Activated B cell treated with CpG ODN at 0.5 μM for 24 hours (primary cell): ENCODE results near the gene SVEP1. TPM values are rescaled to one million over a fixed set of nuclear protein-coding genes. Genes with fewer than 3 reads are reported as not detected.

Experiments used
- ATAC-seq: fragments of 200-7000 bp; cut with Tn5 transposase; one replicate; pipeline ENCODE4 v1.10.0; 2021; ENCODE audit warnings: low read depth, mild to moderate bottlenecking, moderate library complexity
- CTCF ChIA-PET: fragments of 350-600 bp; sonication (Branson Sonifier 250); formaldehyde crosslinking; loops from one replicate; lab custom pipeline; 2021; ENCODE audit warnings: antibody characterized with exemption; lab: Charles Lee
- POLR2A ChIA-PET: fragments of 350-600 bp; sonication (Branson Sonifier 250); formaldehyde crosslinking; loops from one replicate; lab custom pipeline; 2021; ENCODE audit warnings: antibody characterized with exemption; lab: Charles Lee
- DNase-seq: peaks from one replicate; pipeline ENCODE4 v3.0.0; 2022
- H3K27ac Mint-ChIP-seq: one replicate; pipeline ENCODE4 v1.8.0; 2020; ENCODE audit warnings: mixed read lengths
- H3K27me3 Mint-ChIP-seq: one replicate; pipeline ENCODE4 v1.8.0; 2021; ENCODE audit warnings: mixed read lengths
- H3K36me3 Mint-ChIP-seq: one replicate; pipeline ENCODE4 v1.8.0; 2021; ENCODE audit warnings: low read depth, mixed read lengths
- H3K4me1 Mint-ChIP-seq: one replicate; pipeline ENCODE4 v1.8.0; 2021; ENCODE audit warnings: mixed read lengths
- H3K4me3 Mint-ChIP-seq: one replicate; pipeline ENCODE4 v1.8.0; 2020; ENCODE audit warnings: mild to moderate bottlenecking, mixed read lengths
- H3K9me3 Mint-ChIP-seq: one replicate; pipeline ENCODE4 v1.8.0; 2020; ENCODE audit warnings: mixed read lengths
- intact Hi-C: fragments of 100-400 bp; cut with micrococcal nuclease; formaldehyde crosslinking; loops from one replicate; pipeline ENCODE4 v1.15.1; 2024
- total RNA-seq: library from RNA; stranded (reverse); gene quantifications from 2 replicates; pipeline ENCODE4 v1.2.3, GENCODE V29; 2022
- TF ChIP-seq, protein P1 (sequence below): fragments of 200-600 bp; IDR thresholded peaks from one replicate; pipeline ENCODE4 v1.8.0; 2022; ENCODE audit warnings: antibody characterized with exemption, mild to moderate bottlenecking

Gene SVEP1
- total RNA-seq, 1 donor from 2014 or later = not detected

DNA sequence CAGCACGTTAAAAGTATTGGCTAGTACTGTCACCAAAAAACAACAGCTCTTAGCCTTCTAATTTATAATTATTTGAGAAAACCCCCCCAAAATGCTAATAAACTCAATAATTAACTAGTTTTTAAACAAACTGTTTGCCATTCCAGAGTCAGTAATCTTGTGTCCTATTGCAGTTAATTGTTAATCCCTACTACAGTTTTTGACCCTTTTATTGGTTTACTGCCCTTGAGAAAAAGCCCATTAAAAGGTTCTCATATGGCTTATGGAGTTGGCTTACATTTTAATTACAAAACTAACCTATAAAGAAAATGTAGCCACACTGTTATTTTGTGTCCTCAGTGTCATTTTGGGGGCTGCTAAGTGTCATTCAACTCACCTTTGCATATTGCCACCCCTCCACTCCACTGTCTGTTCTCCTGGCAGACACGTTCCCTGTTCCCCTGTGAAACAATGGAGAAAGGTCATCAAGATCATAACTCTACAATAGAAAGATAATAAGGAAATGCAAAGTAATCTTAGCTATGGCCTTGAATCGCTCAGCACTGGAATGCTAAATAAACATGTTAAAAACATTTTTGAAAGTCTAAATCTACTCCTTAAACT, 190.3 kb downstream of the SVEP1 start:
- ATAC-seq (no peak), DNase-seq (no peak)
- Mint-ChIP-seq H3K36me3 (no peaks in the 10 kb centered on the region), H3K27me3 (peaks cover 9% of the 10 kb centered on the region), H3K4me1 (no peaks in the 10 kb centered on the region), H3K4me3 (no peak overlapping the region), H3K9me3 (no peaks in the 10 kb centered on the region), H3K27ac (no peak overlapping the region)
- ChIA-PET POLR2A (no interaction called here), CTCF (no interaction called here)
- TF ChIP-seq, protein P1, sequence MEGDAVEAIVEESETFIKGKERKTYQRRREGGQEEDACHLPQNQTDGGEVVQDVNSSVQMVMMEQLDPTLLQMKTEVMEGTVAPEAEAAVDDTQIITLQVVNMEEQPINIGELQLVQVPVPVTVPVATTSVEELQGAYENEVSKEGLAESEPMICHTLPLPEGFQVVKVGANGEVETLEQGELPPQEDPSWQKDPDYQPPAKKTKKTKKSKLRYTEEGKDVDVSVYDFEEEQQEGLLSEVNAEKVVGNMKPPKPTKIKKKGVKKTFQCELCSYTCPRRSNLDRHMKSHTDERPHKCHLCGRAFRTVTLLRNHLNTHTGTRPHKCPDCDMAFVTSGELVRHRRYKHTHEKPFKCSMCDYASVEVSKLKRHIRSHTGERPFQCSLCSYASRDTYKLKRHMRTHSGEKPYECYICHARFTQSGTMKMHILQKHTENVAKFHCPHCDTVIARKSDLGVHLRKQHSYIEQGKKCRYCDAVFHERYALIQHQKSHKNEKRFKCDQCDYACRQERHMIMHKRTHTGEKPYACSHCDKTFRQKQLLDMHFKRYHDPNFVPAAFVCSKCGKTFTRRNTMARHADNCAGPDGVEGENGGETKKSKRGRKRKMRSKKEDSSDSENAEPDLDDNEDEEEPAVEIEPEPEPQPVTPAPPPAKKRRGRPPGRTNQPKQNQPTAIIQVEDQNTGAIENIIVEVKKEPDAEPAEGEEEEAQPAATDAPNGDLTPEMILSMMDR = no peak
- intact Hi-C loops = no loop called here

DNA sequence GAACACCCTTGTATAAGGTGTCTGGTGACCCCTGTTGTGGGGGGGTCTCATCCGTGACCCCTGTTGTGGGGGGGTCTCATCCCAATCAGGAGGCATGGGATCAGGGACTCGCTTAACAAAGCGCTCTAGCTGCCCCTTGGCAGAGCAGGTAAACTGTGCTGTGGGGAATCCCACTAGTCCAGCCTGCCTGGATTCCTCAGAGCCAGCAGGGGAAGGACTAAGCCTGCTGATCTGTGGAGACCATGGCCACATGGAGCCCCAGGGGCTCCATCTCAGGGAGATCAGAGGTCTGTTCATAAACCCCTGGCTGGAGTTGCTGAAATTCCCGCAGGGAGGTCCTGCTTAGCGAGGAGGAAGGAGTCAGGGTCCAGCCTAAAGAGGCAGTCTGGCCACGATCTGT, 196.1 kb downstream of the SVEP1 start:
- POLR2A ChIA-PET = no interaction called here
- CTCF ChIA-PET = no interaction called here
- TF ChIP-seq, protein P1 = no peak
- DNase-seq (no peak), ATAC-seq (no peak)
- Mint-ChIP-seq H3K9me3 (no peaks in the 10 kb centered on the region), H3K4me1 (no peaks in the 10 kb centered on the region), H3K27me3 (no peaks in the 10 kb centered on the region), H3K27ac (no peak overlapping the region), H3K36me3 (no peaks in the 10 kb centered on the region), H3K4me3 (no peak overlapping the region)
- intact Hi-C loops = no loop called here

DNA sequence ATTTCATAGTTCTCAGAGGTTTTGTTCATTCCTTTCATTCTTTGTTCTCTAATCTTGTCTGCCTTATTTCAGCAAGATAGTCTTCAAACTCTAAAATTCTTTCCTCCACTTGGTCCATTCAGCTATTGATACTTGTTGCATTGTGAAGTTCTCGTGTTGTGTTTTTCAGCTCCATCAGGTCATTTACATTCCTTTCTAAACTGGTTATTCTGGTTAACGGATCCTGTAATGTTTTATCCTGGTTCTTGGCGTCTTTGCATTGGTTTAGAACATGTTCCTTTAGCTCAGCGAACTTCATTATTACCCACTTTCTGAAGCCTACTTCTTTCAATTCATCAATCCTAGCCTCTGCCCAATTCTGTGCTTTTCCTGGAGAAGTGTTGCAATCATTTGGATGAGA, 196.8 kb downstream of the SVEP1 start:
- DNase-seq = no peak
- no peak for ATAC-seq
- H3K4me1 Mint-ChIP-seq = no peaks in the 10 kb centered on the region
- POLR2A ChIA-PET = no interaction called here
- no peaks in the 10 kb centered on the region for H3K36me3 Mint-ChIP-seq
- intact Hi-C loops = no loop called here
- no peaks in the 10 kb centered on the region for H3K27me3 Mint-ChIP-seq
- H3K4me3 Mint-ChIP-seq = no peak overlapping the region
- CTCF ChIA-PET = no interaction called here
- H3K27ac Mint-ChIP-seq = no peak overlapping the region
- TF ChIP-seq, protein P1 = no peak
- H3K9me3 Mint-ChIP-seq = no peaks in the 10 kb centered on the region

DNA sequence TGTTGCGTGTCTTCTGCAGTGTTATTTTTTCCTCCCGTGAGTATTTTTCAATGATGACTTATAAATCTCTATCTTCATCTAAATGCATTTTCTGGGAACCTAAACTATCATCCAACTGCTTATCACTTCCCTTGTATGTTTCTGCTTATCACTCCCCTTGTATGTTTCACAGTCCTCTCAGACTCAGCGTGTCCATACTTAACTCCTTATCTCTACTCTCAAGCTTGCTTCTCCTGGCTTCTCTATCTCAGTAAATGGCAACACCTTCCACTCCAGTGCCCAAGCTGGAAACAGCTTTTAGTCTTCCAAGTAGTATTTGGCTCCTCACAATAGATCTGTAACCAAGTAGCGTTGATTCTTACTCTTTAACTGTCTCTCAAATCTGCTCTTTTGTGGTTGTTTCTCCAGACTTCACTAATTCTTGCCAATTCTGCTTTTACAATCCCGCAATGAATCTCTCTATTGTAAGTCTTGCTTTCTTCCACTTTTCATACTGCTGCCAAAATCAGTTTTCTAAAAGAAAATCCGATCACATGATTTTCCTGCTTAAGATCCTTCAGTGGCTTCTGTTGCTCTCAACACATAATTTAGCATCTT, 208.0 kb downstream of the SVEP1 start:
- intact Hi-C loops = no loop called here
- ATAC-seq = no peak
- H3K36me3 Mint-ChIP-seq = no peaks in the 10 kb centered on the region
- H3K27ac Mint-ChIP-seq = no peak overlapping the region
- peaks cover 1% of the 10 kb centered on the region for H3K27me3 Mint-ChIP-seq
- ChIA-PET POLR2A (no interaction called here), CTCF (no interaction called here)
- no peaks in the 10 kb centered on the region for H3K4me1 Mint-ChIP-seq
- no peak for DNase-seq
- no peak overlapping the region for H3K4me3 Mint-ChIP-seq
- no peaks in the 10 kb centered on the region for H3K9me3 Mint-ChIP-seq
- TF ChIP-seq, protein P1 = no peak

DNA sequence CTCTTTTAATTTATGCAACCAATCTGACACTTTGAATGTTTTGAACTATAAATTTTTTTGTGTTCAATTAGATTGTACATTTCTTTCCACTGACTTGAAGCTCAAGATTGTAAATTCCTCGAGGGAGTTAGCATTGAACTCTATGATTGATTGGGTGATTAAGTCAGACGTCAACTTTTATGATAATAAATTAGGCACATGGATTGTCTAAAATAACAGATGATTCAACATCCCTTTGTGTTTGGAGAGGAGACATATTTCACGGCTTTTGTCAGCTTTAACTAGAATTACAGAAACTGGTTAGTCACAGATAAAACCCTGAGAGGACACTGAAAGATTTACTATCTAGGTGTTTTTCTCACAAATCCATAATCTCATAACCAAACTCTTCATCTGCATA, 209.2 kb downstream of the SVEP1 start:
- Mint-ChIP-seq H3K36me3 (no peaks in the 10 kb centered on the region), H3K27me3 (peaks cover 5% of the 10 kb centered on the region), H3K4me1 (no peaks in the 10 kb centered on the region), H3K4me3 (no peak overlapping the region), H3K27ac (no peak overlapping the region), H3K9me3 (no peaks in the 10 kb centered on the region)
- TF ChIP-seq, protein P1 = no peak
- intact Hi-C loops = no loop called here
- DNase-seq (no peak), ATAC-seq (no peak)
- CTCF ChIA-PET = no interaction called here
- POLR2A ChIA-PET = no interaction called here
